Measurements from ENCODE around the gene ZNF8.
"Not testable (repeated sequence)": the region's sequence is repeated elsewhere in the genome, so short reads cannot be mapped to it uniquely, and the experiment has no call there.

Gene ZNF8

GRCh38 chr19:58278541-58279041, at the start of gene ZNF8:
Gene ZNF8, plus strand, starts transcription at chr19:58278955. Its CDS starts 127 bp downstream, at chr19:58279082.
- DNase-seq: peak; percentile 93 to 98

- DNase-seq: no peak
Observed at GRCh38 chr19:58229255-58229639, 49.5 kb upstream of the ZNF8 start.

- DNase-seq: no peak
Observed at GRCh38 chr19:58237324-58237723, 41.4 kb upstream of the ZNF8 start.

GRCh38 chr19:58243351-58243750, 35.4 kb upstream of the ZNF8 start:
- DNase-seq: no peak

GRCh38 chr19:58248886-58249285, 29.9 kb upstream of the ZNF8 start:
- no peak for DNase-seq

- no peak for DNase-seq
Observed at GRCh38 chr19:58252102-58252685, 26.6 kb upstream of the ZNF8 start.

GRCh38 chr19:58258259-58258658, 20.5 kb upstream of the ZNF8 start:
- not testable (repeated sequence) for DNase-seq

- no peak for DNase-seq
Observed at GRCh38 chr19:58261600-58261967, 17.2 kb upstream of the ZNF8 start.

- no peak for DNase-seq
Observed at GRCh38 chr19:58261968-58262921, 16.5 kb upstream of the ZNF8 start.

- no peak for DNase-seq
Observed at GRCh38 chr19:58262922-58263296, 15.8 kb upstream of the ZNF8 start.

- DNase-seq: no peak
Observed at GRCh38 chr19:58265100-58265499, 13.7 kb upstream of the ZNF8 start.

- no peak for DNase-seq
Observed at GRCh38 chr19:58268344-58268743, 10.4 kb upstream of the ZNF8 start.

- no peak for DNase-seq
Observed at GRCh38 chr19:58274771-58275201, 4.0 kb upstream of the ZNF8 start.

- DNase-seq: no peak
Observed at GRCh38 chr19:58275564-58275963, 3.2 kb upstream of the ZNF8 start.

- DNase-seq: no peak
Observed at GRCh38 chr19:58277197-58277596, 1.6 kb upstream of the ZNF8 start.

GRCh38 chr19:58277748-58278540, 811 bp upstream of the ZNF8 start:
- DNase-seq: no peak

- DNase-seq: peak; percentile 16 to 43
Observed at GRCh38 chr19:58279042-58279924, 528 bp downstream of the ZNF8 start.

GRCh38 chr19:58279925-58280316, 1.2 kb downstream of the ZNF8 start:
- no peak for DNase-seq

- no peak for DNase-seq
Observed at GRCh38 chr19:58284199-58284598, 5.4 kb downstream of the ZNF8 start.

- no peak for DNase-seq
Observed at GRCh38 chr19:58291943-58292342, 13.2 kb downstream of the ZNF8 start.

- DNase-seq: no peak
Observed at GRCh38 chr19:58294743-58295374, 16.1 kb downstream of the ZNF8 start.

- DNase-seq: no peak
Observed at GRCh38 chr19:58296104-58296503, 17.3 kb downstream of the ZNF8 start.
